WTC11 (cell line): ENCODE measurements around the gene SAP130.

ENCODE experiments used
- ATF1 ChIP-seq: sonication (generic); formaldehyde crosslinking; IDR thresholded peaks from 2 replicates; pipeline ENCODE4 v1.8.1; 2023; ENCODE audit warnings: mild to moderate bottlenecking, moderate library complexity, missing genetic modification reagents
- CBFB ChIP-seq: sonication (generic); formaldehyde crosslinking; IDR thresholded peaks from 2 replicates; pipeline ENCODE4 v1.8.1; 2022; ENCODE audit warnings: mild to moderate bottlenecking, low read depth, missing genetic modification reagents
- CREM ChIP-seq: sonication (generic); formaldehyde crosslinking; IDR thresholded peaks from 2 replicates; pipeline ENCODE4 v1.8.1; 2022; ENCODE audit warnings: mild to moderate bottlenecking, missing genetic modification reagents, moderate library complexity
- CTCF ChIP-seq: fragments of 200-600 bp; IDR thresholded peaks from 2 replicates; pipeline ENCODE4 v1.8.0; 2022; ENCODE audit warnings: antibody characterized with exemption
- E2F5 ChIP-seq: sonication (generic); formaldehyde crosslinking; IDR thresholded peaks from 2 replicates; pipeline ENCODE4 v1.8.1; 2022; ENCODE audit warnings: mild to moderate bottlenecking, moderate library complexity, missing genetic modification reagents
- ELF4 ChIP-seq: sonication (generic); formaldehyde crosslinking; IDR thresholded peaks from 2 replicates; pipeline ENCODE4 v1.8.1; 2022; ENCODE audit warnings: low read depth, mild to moderate bottlenecking, moderate library complexity, missing genetic modification reagents
- NFYB ChIP-seq: sonication (generic); formaldehyde crosslinking; conservative IDR thresholded peaks from 2 replicates; pipeline ENCODE4 v1.8.0; 2022; ENCODE audit warnings: low read depth, missing genetic modification reagents
- NR1H2 ChIP-seq: sonication (generic); formaldehyde crosslinking; IDR thresholded peaks from 2 replicates; pipeline ENCODE4 v1.9.0; 2021; ENCODE audit warnings: mild to moderate bottlenecking, moderate library complexity, missing genetic modification reagents
- NR3C1 ChIP-seq: sonication (generic); formaldehyde crosslinking; conservative IDR thresholded peaks from 2 replicates; pipeline ENCODE4 v1.8.1; 2023; ENCODE audit warnings: low read depth, mild to moderate bottlenecking, missing genetic modification reagents
- PRDM15 ChIP-seq: sonication (generic); formaldehyde crosslinking; IDR thresholded peaks from 2 replicates; pipeline ENCODE4 v1.8.0; 2022; ENCODE audit warnings: missing genetic modification reagents
- TCF7 ChIP-seq: sonication (generic); formaldehyde crosslinking; IDR thresholded peaks from 2 replicates; pipeline ENCODE4 v1.8.0; 2022; ENCODE audit warnings: mild to moderate bottlenecking, low read depth, missing genetic modification reagents, moderate library complexity
- ZNF121 ChIP-seq: sonication (generic); formaldehyde crosslinking; IDR thresholded peaks from 2 replicates; pipeline ENCODE4 v1.8.0; 2023; ENCODE audit warnings: missing genetic modification reagents
- TF ChIP-seq, protein P1 (sequence below): sonication (generic); formaldehyde crosslinking; IDR thresholded peaks from 2 replicates; pipeline ENCODE4 v1.8.1; 2022; ENCODE audit warnings: low read depth, missing genetic modification reagents, borderline replicate concordance
- TF ChIP-seq, protein P2 (sequence below): sonication (generic); formaldehyde crosslinking; IDR thresholded peaks from 2 replicates; pipeline ENCODE4 v1.8.0; 2022; ENCODE audit warnings: mild to moderate bottlenecking, missing genetic modification reagents

- TF ChIP-seq ELF4 (CRISPR knock-in tag) (no peak), ZNF121 (CRISPR knock-in tag) (no peak), CTCF (no peak), CREM (no peak), NFYB (no peak), E2F5 (no peak), ATF1 (CRISPR knock-in tag) (no peak), NR3C1 (no peak), PRDM15 (CRISPR knock-in tag) (no peak), NR1H2 (CRISPR knock-in tag) (no peak), CBFB (CRISPR knock-in tag) (no peak), TCF7 (no peak)
- TF ChIP-seq, protein P1, sequence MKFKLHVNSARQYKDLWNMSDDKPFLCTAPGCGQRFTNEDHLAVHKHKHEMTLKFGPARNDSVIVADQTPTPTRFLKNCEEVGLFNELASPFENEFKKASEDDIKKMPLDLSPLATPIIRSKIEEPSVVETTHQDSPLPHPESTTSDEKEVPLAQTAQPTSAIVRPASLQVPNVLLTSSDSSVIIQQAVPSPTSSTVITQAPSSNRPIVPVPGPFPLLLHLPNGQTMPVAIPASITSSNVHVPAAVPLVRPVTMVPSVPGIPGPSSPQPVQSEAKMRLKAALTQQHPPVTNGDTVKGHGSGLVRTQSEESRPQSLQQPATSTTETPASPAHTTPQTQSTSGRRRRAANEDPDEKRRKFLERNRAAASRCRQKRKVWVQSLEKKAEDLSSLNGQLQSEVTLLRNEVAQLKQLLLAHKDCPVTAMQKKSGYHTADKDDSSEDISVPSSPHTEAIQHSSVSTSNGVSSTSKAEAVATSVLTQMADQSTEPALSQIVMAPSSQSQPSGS (CRISPR knock-in tag) = no peak
- TF ChIP-seq, protein P2, sequence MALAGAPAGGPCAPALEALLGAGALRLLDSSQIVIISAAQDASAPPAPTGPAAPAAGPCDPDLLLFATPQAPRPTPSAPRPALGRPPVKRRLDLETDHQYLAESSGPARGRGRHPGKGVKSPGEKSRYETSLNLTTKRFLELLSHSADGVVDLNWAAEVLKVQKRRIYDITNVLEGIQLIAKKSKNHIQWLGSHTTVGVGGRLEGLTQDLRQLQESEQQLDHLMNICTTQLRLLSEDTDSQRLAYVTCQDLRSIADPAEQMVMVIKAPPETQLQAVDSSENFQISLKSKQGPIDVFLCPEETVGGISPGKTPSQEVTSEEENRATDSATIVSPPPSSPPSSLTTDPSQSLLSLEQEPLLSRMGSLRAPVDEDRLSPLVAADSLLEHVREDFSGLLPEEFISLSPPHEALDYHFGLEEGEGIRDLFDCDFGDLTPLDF (CRISPR knock-in tag) = no peak
These were observed 58.4 kb downstream of the SAP130 start for GRCh38 chr2:127969446-127969845.
